Measurements from ENCODE around the gene TM2D3.

GRCh38 chr15:101625184-101625583 lies 27.0 kb downstream of the TM2D3 start:
- TF ChIP-seq EZH2 (IDR thresholded peaks at IDR 0.05; ENCODE audit: insufficient read depth, poor library complexity, severe bottlenecking) (no peak), EZH2phosphoT487 (IDR thresholded peaks at IDR 0.05; ENCODE audit: insufficient read depth, low read depth) (no peak)

Measured in GM23248 (cell line).